GM18511 (cell line): ENCODE measurements around the gene BRICD5.

Source experiments
- ATAC-seq: cut with Tn5 transposase; IDR thresholded peaks from one replicate; pipeline ENCODE4 v1.9.1; 2021; ENCODE audit warnings: mild to moderate bottlenecking, moderate library complexity; ENCODE audit not compliant: unreplicated experiment

The BRICD5 gene

DNA sequence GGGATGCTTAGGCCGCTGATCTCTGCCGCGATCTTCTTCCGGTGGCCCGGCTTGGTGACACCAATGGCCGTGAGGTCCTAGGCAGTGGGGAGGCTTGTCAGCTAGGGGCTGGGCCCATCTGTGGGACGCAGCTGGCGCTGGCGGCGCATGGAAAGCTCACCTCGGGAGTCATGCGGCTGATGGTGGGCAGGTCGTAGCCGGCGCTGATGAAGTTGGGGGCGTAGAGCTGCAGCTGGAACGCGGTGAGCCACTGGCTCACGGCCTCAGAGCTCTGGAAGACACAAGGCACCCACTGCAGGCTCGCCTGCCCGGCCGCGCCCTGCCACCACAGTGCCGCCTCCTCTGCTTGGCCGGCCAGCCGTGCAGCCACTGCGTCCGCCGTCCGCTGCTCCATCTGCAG, 27.0 kb downstream of the BRICD5 start:
- ATAC-seq: no peak

DNA sequence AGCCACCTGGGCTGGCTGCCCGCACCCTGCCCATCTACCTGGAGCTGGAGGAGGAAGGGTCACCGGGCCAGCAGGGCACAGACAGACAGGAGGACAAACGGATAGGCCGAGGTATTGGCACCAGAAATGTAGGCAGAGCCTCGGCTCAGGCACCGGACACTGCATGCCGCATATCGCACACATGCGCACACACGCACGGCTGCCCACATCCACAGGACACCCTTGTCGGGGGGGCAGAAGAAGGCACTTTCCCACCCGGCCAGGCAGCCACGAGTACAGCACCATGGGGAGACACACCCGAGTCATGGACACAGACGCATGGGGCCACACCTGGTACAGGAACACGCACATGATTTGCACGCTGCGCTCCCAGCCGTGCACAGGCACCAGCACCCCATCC, 28.7 kb downstream of the BRICD5 start:
- no peak for ATAC-seq

DNA sequence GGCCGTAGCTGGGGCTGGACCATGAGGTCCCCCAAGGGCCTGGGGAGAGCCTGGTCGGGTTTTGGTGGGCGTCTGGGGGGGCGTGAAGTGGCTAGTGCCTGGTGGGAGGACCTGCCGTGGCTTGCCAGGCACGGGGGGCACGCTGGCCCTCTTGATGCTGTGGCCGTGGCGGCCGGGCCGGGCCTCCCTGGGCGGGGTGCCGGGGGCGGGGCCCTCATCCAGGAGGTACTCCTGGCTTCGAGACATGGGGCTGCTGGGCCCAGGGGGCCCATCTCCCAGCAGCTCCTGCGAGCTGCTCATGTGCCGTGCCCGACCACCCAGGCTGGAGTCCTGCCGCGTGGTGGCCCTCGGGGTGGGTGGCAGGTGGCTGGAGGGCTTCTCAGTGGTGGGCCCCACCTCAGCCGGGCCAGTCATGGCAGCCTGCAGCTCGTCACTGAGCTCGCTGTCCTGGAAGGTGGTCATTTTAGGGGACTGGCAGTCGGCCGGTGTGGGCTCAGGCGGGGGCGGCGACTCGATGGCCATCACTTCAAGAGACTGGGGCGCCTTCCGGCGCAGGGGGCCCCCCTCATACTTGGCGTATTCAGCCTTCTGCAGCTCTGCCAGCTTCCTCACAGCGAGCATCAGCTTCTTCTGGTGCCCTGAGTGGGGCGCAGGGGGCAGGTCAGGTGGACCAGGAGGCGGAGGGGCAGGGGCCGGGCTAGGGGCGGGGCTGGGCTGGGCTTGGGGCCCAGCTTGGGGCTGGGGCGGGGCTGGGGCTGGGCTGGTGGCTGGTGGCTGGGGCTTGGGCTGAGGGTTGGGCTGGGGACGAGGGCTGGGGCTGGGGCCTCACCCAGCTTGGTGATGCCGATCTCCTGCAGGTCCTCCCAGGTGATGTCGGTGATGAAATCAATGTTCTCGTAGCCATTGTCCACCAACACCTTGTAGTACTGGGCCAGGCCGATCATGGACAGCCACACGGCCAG, 29.4 kb downstream of the BRICD5 start:
- no peak for ATAC-seq

- no peak for ATAC-seq
Measured at GRCh38 chr16:2180461-2180860, 30.2 kb downstream of the BRICD5 start.

GRCh38 chr16:2179576-2179975, 31.1 kb downstream of the BRICD5 start:
- no peak for ATAC-seq

- ATAC-seq: no peak
Measured at GRCh38 chr16:2179107-2179501, 31.6 kb downstream of the BRICD5 start.

- no peak for ATAC-seq
Measured at GRCh38 chr16:2178321-2179106, 32.1 kb downstream of the BRICD5 start.

GRCh38 chr16:2177561-2177960, 33.1 kb downstream of the BRICD5 start:
- ATAC-seq: no peak

GRCh38 chr16:2177101-2177500, 33.6 kb downstream of the BRICD5 start:
- ATAC-seq: no peak

DNA sequence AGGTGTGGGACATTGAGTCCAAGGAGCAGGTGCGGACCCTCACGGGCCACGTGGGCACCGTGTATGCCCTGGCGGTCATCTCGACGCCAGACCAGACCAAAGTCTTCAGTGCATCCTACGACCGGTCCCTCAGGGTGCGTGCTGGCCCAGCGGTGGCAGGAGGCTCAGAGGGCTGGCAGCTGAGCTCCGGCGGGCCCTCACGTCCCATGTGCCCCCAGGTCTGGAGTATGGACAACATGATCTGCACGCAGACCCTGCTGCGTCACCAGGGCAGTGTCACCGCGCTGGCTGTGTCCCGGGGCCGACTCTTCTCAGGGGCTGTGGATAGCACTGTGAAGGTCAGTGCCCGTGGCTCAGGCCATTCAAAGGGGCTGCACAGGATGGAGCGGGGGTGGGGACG, 34.6 kb downstream of the BRICD5 start:
- no peak for ATAC-seq

GRCh38 chr16:2175454-2175853, 35.2 kb downstream of the BRICD5 start:
- no peak for ATAC-seq

GRCh38 chr16:2174396-2175131, 36.1 kb downstream of the BRICD5 start:
- no peak for ATAC-seq

- no peak for ATAC-seq
Measured at GRCh38 chr16:2173916-2174315, 36.7 kb downstream of the BRICD5 start.

DNA sequence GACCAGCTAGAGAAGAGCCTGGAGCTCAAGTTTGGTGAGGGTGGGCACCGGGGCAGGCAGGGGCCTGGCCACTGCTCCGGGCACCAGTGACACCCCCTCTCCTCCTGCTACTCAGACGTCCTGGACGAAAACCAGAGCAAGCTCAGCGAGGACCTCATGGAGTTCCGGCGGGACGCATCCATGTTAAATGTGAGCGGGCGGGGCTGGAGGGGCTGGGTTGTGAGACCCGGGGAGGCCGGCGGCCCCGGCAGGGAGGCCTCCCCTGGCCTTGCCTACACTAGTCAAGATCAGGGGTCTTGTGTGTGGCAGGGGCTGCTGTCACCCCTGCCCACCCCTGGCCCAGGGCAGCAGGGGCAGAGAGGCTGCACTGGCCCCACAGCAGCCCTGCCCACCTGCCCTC, 37.3 kb downstream of the BRICD5 start:
- no peak for ATAC-seq

DNA sequence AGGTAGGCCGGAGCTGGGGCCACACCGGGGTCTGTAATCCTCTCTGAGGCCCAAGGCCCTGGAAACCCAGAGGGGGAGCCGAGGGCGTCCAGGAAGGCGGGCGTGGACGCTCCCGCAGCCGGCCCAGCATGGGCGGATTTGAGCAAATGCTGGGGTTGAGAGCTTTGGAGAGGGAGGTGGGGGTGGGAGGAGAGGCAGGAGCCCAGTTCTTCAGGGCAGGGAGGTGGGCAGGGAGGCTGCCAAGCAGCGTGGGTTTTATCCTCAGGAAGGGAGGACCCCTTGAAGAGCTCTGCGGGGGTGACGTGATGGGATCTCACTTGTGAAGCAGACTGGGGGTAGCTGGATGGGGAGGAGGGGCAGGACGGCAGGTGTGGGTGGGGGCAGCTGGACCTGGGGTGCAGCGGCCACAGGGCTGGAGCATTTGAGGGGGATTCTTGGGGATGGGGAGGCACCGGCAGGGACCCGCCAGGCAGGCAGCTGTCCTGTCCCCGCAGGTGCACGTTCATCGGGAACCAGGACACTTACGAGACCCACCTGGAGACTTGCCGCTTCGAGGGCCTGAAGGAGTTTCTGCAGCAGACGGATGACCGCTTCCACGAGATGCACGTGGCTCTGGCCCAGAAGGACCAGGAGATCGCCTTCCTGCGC, 37.9 kb downstream of the BRICD5 start:
- no peak for ATAC-seq

DNA sequence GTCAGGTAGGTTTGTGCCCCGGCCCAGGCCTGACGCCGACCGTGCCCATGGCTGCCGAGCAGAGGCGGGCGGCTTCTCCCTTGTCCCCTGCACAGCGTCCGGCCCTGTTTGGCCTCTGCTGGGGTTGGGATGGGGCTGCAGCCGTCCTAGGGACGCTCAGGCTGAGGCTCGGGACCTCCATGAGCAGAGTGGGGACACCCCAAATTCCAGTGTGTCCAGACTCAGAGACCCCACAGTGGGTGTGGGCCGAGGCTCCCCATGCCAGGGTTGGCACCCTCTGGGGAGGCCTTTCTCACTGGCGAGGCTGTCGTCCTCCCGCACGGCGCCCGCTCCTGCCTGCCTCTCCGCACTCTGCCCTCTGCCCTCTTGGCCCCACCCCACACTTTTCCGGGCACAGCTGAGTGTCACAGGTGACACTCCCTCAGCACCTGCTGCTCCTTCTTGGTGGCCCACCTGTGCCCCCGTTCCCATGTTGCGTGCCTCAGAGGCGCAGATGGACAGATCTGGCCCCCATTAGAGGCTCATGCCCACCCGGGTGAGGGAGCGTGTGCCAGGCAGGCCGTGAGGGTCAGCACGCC, 39.0 kb downstream of the BRICD5 start:
- ATAC-seq: no peak

DNA sequence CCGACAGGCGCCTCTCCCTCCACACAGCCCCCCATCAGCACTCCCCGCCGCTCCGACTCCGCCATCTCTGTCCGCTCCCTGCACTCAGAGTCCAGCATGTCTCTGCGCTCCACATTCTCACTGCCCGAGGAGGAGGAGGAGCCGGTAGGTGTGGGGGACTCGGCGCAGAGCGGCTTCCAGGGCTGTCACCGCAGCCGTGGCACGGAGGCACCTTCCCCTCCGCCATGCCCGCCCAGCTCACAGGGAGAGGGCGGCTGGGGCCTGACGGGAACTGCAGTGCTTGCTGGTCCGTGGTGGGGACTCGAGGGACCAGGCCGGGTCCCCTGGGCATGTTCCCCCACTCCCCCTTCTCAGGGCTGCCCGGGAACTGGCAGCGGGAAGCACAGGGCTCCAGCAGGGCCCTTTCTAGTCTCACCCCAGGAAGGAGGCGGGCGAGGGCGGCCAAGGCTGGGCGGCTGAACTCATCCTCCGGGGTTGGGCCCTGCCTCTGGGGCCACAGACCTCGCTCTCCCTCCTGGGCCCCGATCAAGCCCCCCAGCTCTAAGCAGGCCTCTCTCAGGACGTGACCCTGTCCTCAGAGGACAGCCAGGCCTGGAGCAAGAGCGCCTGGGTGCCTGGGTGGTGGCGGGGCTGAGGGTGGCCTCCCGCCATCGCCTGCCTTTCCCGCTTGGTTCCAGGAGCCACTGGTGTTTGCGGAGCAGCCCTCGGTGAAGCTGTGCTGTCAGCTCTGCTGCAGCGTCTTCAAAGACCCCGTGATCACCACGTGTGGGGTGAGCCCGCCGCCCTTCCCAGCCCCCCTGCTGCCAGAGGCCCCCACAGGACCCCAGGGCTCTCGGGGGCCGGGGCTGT, 39.9 kb downstream of the BRICD5 start:
- ATAC-seq: no peak

GRCh38 chr16:2170080-2170479, 40.6 kb downstream of the BRICD5 start:
- ATAC-seq: no peak

DNA sequence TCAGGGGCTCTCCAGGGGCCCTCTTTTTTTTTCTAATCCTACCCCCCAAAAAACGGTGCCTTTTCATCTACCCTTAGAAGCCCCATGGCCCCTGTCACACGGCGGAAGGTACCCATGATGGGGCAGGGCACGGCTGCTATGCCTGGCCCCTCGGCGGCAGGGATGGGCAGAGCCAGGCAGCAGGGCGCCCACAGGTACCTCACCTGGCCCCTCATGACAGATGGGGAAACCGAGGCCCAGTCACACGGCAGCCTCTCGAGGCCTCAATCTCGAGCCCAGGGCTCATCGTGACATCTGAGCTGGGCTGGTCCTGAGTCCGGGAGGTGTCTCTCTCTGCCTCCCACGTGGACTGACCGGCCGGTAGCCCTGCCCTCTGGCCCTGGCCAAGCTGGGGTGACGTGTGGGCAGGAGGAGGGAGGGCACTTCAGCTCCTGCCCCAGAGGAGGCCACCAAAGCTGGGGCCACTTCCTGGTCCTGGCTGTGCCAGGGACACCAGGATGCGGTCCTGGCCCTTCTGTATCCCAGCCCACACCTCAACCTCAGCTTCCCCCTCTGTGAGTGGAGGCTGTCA, 43.5 kb downstream of the BRICD5 start:
- no peak for ATAC-seq
